ENCODE measurements around the gene UBE2D1.

DNA sequence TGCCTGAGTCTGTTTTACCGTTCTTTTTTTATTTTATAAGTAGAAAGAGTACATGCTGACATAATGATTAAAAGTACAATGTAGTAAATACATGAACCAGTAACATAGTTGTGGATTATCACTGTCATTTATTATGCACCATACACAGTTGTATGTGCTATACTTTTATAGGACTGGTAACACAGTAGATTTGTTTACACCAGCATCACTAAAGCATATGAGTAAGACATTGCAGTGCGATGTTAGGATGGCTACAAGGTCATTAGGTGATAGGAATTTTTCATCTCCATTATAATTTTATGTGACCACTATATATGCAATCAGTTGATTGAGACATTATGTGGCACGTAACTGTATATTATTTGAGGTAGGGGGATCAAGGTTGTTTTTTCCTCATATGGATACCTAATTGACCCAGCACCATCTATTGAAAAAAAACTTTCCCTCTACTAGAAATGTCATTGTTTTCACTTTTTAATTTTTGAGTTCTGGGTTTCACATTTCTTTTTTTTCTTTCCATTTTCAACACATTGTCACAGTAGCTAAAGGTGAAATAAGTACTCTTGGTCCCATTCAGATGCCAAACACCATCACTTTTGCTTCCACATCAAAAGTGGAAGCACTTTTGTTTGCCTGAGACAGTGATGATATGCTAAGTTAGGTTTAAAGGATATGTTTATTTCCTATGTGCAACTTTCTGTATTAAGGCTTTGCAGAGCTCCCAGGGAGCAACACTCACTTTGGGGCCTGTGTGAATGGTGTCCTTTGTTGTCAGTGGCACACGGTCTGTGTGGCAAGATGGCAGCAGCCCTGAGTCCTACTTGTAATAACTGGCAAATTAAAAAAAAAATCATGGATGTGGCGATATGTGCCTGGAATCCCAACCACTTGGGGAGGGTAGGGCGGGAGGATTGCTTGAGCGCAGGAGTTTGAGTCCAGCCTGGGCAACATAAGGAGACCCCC, 17.1 kb downstream of the UBE2D1 start:
- TF ChIP-seq ZFP3 (CRISPR knock-in tag; IDR thresholded peaks at IDR 0.05) = no peak
- TF ChIP-seq, protein P1, sequence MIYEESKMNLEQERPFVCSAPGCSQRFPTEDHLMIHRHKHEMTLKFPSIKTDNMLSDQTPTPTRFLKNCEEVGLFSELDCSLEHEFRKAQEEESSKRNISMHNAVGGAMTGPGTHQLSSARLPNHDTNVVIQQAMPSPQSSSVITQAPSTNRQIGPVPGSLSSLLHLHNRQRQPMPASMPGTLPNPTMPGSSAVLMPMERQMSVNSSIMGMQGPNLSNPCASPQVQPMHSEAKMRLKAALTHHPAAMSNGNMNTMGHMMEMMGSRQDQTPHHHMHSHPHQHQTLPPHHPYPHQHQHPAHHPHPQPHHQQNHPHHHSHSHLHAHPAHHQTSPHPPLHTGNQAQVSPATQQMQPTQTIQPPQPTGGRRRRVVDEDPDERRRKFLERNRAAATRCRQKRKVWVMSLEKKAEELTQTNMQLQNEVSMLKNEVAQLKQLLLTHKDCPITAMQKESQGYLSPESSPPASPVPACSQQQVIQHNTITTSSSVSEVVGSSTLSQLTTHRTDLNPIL (CRISPR knock-in tag; IDR thresholded peaks at IDR 0.05; ENCODE audit: low read depth) = no peak
- no peak for TF ChIP-seq ZC3H10 (CRISPR knock-in tag; IDR thresholded peaks at IDR 0.05)
- no peak for TF ChIP-seq PATZ1 (CRISPR knock-in tag; IDR thresholded peaks at IDR 0.05; ENCODE audit: borderline replicate concordance)
- TF ChIP-seq RARB (CRISPR knock-in tag; IDR thresholded peaks at IDR 0.05) = no peak
- TF ChIP-seq TOX (CRISPR knock-in tag; IDR thresholded peaks at IDR 0.05; ENCODE audit: borderline replicate concordance) = no peak
- no peak for TF ChIP-seq ZFP30 (CRISPR knock-in tag; IDR thresholded peaks at IDR 0.05)
- TF ChIP-seq ARNTL (CRISPR knock-in tag; IDR thresholded peaks at IDR 0.05; ENCODE audit: borderline replicate concordance, low read depth) = no peak
- no peak for TF ChIP-seq PPARA (CRISPR knock-in tag; IDR thresholded peaks at IDR 0.05; ENCODE audit: borderline replicate concordance)
